ENCODE data around the gene CLIC4.

Gene CLIC4

GRCh38 chr1:24861821-24862727, 116.8 kb downstream of the CLIC4 start:
- no peak for DNase-seq

DNA sequence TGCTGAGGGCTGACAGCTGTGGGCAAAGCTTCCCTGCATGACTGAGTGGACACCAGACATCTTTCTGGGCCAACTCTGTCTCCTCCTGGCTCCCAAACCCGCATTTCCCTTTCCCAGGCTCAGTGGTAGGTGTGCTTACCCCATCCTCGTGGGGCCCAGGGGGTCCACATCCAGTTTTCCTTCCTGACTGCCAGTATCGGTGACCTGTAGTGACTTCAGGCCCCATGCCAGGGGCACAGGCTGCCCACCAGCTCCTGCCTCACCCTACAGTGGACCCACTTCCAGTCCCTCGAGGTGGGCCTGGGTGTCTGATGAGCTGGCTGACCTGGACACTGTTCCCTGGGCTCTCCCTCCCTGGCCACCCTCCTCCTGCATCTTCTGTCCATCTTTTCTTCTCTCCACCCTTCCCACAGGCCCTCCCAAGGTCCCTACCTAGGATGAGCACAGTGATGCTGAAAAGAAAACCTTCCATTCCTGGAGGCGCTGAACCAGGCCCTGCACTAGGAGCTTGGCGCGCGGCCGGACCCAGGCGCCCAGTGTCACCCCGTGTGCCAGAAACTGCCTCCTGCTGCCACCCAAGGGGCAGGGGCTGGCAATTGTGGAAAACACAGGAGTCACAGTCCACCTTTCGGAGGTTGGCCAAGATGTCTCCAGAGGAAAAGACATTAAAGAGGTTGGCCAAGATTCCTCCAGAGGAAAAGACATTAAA, 117.7 kb downstream of the CLIC4 start:
- no peak for DNase-seq

- DNase-seq = no peak
These were observed 119.1 kb downstream of the CLIC4 start for GRCh38 chr1:24864370-24864777.

DNA sequence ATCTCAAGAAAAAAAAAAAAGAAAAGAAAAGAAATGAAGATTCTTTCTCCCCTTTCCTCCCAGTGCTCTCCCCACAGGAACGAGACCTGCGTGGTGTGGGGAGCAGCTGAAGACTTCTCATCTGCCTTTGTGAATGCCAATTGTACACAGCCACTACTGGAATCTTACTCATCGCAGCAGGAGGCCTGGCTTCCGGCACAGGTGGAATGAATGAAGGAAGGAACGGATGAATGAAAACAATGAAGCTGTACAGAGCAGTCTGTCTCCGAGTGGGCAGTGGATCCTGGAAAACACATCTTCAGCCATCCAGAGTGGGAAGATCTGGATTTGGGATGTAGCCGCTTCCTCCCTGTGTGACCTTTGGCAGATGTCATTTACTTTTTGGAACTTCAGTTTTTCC, 119.9 kb downstream of the CLIC4 start:
- DNase-seq = no peak

DNA sequence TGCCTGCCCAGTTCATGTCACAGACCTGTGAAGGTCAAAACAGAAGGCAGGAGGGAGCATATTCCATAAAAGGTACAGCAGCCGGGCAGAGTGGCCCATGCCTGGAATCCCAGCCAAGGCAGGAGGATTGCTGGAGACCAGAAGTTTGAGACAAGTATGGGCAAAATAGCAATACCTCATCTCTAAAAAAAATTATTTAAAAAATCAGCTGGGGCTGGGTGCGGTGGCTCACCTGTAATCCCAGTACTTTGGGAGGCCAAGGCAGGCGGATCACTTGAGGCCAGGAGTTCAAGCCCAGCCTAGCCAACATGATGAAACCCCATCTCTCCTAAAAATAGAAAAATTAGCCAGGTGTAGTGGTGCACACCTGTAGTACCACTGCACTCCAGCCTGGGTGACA, 120.3 kb downstream of the CLIC4 start:
- no peak for DNase-seq

- no peak for DNase-seq
These were observed 121.2 kb downstream of the CLIC4 start for GRCh38 chr1:24866211-24867083.

DNA sequence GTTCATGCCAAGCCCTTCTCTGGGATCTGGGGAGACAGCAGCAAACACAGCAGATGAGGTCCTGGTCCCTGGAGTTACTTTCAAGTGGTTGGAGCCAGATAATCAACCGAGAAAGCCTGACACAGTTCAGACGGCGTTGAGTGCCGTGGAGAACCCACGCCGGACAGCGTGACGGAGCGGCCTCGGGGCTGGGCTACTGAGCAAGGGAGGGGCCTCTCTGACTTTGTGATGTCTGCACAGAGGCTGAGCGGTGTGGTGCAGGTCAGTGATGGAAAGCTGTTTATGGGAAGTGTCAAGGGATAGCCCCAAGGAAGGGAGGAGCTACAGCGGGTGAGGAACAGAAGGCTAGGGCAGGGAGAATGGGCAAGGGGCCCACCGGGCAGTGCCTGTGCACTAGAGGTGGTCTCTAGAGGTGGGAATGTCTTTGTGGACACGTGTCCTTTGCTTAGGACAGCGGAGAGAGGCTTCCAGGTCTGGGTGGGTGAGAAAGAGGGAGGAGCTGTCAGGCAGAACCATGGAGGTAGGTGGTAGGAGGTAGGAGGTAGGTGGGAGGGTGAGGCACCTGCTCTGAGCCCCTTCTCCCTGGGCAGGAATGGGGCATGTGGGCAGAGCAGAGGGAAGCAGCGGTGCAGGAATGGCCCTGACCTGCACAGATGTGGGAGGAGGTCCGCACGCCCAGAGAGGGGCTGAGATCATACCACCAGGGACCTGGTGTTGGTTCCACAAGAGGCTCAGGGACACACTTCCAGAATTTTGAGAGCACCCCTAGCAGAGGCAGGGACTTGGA, 122.0 kb downstream of the CLIC4 start:
- no peak for DNase-seq

- DNase-seq = no peak
These were observed 123.0 kb downstream of the CLIC4 start for GRCh38 chr1:24868016-24868875.

DNA sequence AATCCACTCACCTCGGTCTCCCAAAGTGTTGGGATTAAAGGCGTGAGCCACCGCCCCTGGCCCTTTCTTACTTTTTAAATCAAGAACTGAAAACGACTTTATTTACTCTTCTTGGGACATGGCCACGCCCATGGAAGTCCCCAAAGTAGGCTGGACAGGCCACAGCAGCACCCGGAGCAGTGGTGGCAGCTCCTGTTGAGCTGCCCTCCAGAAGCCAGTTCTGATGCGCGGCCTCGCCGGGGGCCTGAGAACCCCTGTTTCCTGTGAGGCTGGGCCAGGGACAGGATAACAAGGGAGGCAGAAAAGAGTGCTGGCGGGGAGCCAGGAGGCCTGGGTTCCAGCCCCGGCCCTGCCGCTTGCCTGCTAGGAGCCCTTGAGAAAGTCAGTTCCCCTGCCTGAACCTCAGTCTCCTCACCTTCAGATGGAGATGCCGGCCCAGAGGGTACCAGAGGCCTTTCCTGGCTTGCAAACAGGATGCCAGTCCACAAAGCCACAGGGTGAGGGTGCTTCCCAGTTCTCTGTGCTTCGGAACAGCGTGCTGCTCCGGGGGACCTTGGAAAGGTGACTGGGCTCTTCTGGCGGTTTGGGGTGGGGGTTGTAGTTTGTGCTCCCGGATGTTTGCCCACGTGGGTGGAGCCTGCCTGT, 125.4 kb downstream of the CLIC4 start:
- no peak for DNase-seq

DNA sequence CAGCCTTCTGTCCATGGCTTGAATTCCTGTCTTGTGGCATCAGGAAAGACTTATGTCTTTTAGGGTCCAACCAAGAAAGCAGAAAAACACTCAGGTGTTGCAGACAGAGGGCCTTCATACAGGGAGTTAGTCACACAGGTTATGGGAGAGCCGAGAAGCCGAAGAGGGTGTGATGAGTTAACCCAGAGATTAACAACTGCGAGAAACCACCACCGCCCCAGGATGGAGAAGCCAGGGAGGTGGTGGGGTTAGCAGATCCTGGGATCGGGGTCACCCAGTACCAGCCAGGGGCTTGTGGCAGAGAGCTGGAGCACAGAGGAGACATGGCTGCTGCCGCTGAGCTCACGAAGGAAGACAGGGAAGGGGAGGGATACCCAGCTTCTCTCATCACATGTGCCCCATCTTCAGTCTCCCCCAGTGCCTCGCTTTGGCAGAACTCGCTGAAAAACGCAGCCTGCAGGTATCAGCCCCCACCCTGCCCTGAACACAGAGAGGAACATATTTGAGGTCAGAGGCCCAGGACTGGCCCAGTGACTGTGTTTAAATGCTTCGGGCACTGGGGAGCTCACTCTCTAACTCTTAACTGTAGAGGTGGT, 126.2 kb downstream of the CLIC4 start:
- no peak for DNase-seq

DNA sequence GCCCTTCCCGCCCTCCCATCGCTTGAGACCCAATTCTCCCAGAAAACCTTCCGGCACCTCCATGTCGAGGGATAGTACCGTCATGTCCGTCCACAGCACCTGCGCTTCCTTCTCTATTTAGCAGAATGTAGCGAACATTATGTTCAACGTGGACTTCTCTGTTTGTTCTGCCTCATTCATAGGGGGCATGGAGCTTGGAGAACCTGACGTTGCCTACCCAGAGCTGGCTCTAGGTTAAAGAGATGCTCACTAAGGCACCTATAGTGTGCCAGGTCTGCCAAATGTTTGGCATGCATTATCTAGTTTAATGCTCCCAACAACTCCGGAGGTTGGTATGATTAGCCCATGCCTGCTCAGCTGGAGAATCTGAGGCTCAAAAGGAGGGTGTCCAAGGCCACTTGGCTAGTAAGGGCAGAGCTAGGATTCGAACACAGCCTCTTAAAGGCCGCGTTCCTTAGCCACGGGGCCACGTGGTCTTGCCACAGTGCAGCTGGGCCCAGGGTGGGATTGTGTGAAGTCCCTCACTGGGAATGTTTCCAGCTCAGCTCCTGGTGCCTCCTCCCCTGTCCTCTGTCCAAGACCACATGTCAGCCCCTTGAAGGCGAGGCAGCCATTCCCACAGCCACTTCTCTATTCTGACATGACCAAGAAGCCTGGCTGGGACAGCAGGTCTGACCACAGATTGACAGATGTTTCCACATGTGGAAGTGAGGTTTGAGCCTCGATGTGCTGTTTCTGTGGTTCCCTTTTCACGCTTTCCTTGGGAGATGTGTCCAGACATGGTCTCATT, 127.0 kb downstream of the CLIC4 start:
- DNase-seq = peak; percentile 82 to 91

- no peak for DNase-seq
These were observed 127.9 kb downstream of the CLIC4 start for GRCh38 chr1:24873148-24873547.

- no peak for DNase-seq
These were observed 128.8 kb downstream of the CLIC4 start for GRCh38 chr1:24874056-24874455.

DNA sequence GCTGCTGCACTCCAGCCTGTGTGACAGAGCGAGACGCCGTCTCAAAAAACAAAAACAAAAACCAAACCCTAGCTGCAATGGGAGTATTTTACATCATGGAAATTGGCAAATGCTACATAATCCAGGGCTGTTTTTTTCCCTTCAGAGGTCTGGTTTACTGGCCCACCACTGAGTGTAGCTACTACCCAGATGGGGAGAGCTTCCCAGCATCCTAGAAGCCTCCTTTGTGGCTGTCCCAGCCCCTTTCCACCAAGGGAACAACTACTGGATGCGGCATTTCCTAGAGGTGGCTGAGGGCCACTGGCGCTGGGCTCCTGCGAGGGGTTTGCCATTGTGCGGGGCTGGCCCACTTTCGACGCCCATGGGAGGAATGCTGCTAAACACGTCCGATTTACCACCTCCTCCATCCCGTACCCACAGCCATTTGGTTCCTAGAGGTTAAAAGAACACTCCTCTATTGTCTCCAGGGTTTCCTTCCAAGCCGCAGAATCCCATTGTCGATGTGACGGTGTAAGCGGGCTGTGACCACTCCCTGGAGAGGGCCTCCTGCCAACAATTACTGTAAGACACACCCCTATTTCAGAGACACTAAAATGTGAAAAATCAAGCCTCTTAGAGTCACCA, 129.5 kb downstream of the CLIC4 start:
- DNase-seq = no peak

DNA sequence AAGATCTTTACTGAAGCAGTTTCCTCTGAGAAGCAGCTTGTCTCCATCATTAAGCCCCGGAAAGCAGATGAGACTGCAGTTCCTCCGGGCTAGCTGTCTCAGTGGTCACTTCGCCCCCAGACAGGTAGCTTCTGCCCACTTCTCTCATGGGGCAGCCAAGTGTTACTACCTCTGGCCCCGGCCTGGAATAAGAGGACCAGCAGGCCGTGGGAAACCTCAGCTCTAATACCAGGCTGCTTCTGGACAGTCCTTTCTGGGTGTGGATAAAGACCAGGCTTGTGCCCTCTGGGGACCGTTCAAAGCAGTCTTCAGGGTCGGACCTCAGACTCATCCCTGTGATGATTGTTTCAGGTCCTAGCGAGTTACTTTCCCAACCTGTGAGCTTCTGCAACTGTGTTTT, 130.0 kb downstream of the CLIC4 start:
- no peak for DNase-seq

DNA sequence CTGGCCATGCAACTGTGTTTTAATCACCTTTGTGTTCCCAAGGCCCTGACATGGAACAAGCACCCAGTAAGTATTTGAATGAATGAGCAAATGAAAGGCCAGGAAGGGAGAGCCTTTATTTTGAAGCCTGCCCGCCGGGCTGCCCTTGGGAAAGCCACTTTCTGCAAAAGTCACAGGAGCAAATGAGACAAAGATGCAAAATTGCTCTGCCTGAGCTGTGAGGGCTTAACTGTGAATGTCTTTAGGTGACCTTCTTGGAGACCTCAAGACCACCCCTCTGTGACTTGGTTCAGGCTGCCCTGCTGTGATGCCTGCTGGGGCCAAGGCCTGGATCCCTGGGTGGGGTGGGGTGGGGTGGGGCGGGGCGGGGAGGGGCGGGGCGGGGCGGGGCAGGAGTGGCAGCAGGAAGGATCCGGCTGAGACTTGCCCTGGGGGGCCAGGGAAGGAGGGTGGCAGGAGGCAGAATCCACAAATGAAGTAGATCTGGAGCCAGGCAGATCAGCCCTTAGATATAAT, 130.8 kb downstream of the CLIC4 start:
- DNase-seq = no peak

DNA sequence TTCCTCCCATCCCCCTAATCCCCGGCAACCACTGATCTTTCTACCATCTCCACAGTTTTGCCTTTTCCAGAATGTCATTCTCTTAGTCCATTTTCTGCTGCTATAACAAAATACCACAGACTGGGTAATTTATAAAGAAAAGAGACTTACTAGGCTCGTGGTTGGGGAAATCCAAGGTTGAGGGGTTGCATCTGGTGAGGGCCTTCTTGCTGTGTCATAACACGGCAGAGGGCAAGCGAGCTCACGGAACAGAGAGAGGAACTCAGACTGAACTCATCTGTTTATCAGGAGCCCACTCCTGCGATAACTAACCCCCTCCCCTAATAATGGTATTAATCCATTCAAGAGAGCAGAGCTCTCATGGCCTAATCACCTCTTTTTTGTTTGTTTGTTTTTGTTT, 132.8 kb downstream of the CLIC4 start:
- DNase-seq = no peak

- no peak for DNase-seq
These were observed 133.8 kb downstream of the CLIC4 start for GRCh38 chr1:24878775-24879742.

Data from AML-193 (cell line).